AG09319 (cell line): Measurements from ENCODE around the gene SERPINI1.

Experiments used
- DNase-seq: peaks from one replicate; pipeline ENCODE4 v3.0.0-alpha.2; 2010; ENCODE audit warnings: low read depth; ENCODE audit errors: extremely low read depth
- TF ChIP-seq, protein P1 (sequence below): IDR thresholded peaks from 2 replicates; pipeline ENCODE4 v1.5.1; 2011; ENCODE audit warnings: low read depth, mild to moderate bottlenecking, inconsistent platforms, low read length, moderate library complexity

The SERPINI1 gene

DNA sequence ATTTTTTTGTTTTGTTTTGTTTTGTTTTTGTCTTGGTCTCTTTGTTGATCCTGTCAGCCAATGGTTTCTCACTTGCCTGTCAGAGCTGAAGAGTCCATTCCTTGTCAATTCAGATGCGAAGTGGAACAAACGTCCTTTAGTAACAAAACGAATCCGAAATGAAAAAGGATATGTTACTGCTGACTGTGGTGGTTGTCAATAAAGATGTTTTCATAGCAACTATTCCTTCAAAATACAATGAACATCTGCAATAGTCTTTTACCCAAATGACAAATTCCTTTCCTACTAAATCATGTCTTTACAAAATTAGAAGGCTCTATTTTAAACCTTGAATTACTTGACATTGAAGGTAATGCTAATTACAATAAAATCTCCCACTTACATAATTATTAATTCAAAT is 134.7 kb downstream of the SERPINI1 start:
- TF ChIP-seq, protein P1, sequence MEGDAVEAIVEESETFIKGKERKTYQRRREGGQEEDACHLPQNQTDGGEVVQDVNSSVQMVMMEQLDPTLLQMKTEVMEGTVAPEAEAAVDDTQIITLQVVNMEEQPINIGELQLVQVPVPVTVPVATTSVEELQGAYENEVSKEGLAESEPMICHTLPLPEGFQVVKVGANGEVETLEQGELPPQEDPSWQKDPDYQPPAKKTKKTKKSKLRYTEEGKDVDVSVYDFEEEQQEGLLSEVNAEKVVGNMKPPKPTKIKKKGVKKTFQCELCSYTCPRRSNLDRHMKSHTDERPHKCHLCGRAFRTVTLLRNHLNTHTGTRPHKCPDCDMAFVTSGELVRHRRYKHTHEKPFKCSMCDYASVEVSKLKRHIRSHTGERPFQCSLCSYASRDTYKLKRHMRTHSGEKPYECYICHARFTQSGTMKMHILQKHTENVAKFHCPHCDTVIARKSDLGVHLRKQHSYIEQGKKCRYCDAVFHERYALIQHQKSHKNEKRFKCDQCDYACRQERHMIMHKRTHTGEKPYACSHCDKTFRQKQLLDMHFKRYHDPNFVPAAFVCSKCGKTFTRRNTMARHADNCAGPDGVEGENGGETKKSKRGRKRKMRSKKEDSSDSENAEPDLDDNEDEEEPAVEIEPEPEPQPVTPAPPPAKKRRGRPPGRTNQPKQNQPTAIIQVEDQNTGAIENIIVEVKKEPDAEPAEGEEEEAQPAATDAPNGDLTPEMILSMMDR: no peak

DNA sequence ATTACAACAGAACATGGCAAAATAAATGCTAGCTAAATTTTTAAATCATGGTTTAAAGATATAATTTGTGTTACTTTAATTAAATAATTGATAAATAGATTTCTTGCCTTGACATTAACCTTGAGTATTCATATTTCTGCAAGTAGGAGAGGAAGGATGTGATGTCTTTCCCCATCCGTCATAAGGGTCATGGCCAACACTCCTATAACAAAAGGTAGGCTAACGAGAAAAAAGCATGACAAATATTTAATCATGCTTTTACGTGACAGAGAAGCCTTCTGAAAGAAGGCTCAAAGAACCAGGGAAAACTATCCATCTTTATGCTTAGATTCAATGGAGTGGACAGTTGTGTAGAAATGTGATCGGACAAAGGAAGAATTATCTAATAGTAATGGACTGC is 135.2 kb downstream of the SERPINI1 start:
- TF ChIP-seq, protein P1: no peak
- no peak for DNase-seq

More for the DNA sequence above, 134.7 kb downstream of the SERPINI1 start:
- no peak for DNase-seq

DNA sequence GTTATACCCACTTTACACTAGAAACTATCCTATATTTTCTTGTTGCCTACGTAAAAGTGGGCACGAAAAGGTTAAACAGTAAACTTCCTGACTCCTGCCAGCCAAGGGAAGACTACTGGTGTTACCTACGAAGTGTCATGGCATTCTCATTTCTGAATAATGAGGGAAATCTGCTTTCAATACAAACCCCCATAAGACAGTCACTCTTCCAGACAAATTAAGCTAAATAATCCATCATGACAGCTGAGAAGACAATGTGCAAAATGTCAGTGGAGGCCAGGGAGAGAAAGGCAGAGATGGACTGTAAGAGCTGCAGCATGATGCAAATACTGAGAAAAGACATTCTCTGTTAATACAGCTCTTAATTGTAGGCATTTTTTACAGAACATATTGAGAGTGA is 136.5 kb downstream of the SERPINI1 start:
- TF ChIP-seq, protein P1: no peak

DNA sequence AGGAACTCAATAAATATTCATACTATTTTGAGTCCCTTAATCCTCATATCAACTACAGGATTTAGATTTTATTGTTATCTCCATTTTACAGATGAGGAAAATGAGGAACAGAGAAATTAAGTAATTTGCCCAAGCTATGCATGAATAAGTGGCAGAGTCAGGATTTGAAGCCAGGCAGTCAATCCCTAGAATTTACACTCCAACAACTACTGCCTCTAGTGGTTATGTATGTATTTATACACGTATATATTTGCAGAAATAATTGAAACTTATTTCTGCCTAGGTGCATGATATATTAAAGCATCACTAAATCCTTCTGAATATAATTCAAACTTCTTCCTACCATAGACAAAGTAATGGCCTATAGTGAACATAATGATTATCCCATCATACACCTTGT is 137.4 kb downstream of the SERPINI1 start:
- TF ChIP-seq, protein P1: no peak
- DNase-seq: no peak

More for the DNA sequence above, 136.5 kb downstream of the SERPINI1 start:
- DNase-seq: no peak

DNA sequence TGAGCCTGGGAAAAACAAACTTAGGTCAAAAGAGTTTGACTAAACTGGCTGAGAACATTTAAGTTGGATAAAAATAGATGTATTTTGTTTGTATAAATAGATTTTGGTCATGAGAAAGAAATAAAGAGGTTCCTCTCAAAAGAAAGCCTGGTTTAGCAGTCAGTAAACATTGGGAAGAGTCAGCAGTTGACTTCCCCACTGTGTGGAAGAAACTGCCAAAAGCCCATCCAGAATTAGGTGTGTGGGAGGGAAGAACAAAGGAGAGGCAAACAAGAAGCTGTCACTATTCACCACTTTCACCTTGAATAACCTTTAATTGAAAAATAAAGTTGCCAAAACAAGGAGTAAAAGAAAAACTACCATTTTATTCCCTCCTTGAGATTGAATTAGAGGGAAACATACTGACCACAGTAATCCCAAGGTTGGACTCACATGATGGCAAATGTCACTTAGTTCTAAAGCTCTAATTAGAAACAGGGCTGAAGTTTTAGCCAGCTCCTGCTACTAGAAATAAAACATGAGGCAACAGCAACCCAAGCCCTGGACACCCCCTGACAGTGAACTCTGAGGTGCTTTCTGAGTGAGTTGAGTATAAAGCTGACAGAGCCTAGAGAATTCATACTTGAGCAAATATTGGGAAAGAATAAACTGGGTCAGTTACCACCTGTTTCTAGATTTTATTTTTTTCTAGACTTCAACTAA is 139.3 kb downstream of the SERPINI1 start:
- no peak for DNase-seq
- TF ChIP-seq, protein P1: no peak
